WTC11 (cell line): Measurements from ENCODE around the gene BPTF.

Source experiments
- ATF2 ChIP-seq: sonication (generic); formaldehyde crosslinking; IDR thresholded peaks from 2 replicates; pipeline ENCODE4 v1.8.1; 2022; ENCODE audit warnings: low read depth, missing genetic modification reagents, borderline replicate concordance
- ATF6 ChIP-seq: sonication (generic); formaldehyde crosslinking; IDR thresholded peaks from 2 replicates; pipeline ENCODE4 v1.8.1; 2023; ENCODE audit warnings: mild to moderate bottlenecking, missing genetic modification reagents
- CREB1 ChIP-seq: sonication (generic); formaldehyde crosslinking; IDR thresholded peaks from 2 replicates; pipeline ENCODE4 v1.8.0; 2023; ENCODE audit warnings: mild to moderate bottlenecking, missing genetic modification reagents
- CTCF ChIP-seq: fragments of 200-600 bp; IDR thresholded peaks from 2 replicates; pipeline ENCODE4 v1.8.0; 2022; ENCODE audit warnings: antibody characterized with exemption
- ESRRA ChIP-seq: sonication (generic); formaldehyde crosslinking; IDR thresholded peaks from 2 replicates; pipeline ENCODE4 v1.8.1; 2022; ENCODE audit warnings: mild to moderate bottlenecking, missing genetic modification reagents, borderline replicate concordance
- GABPB1 ChIP-seq: sonication (generic); formaldehyde crosslinking; IDR thresholded peaks from 2 replicates; pipeline ENCODE4 v1.8.1; 2023; ENCODE audit warnings: mild to moderate bottlenecking, missing genetic modification reagents
- JUN ChIP-seq: sonication (generic); formaldehyde crosslinking; IDR thresholded peaks from 2 replicates; pipeline ENCODE4 v1.8.0; 2023; ENCODE audit warnings: mild to moderate bottlenecking, missing genetic modification reagents
- NFYB ChIP-seq: sonication (generic); formaldehyde crosslinking; conservative IDR thresholded peaks from 2 replicates; pipeline ENCODE4 v1.8.0; 2022; ENCODE audit warnings: low read depth, missing genetic modification reagents
- SP1 ChIP-seq: sonication (generic); formaldehyde crosslinking; conservative IDR thresholded peaks from 2 replicates; pipeline ENCODE4 v1.8.1; 2022; ENCODE audit warnings: missing genetic modification reagents
- TP53 ChIP-seq: sonication (generic); formaldehyde crosslinking; IDR thresholded peaks from 2 replicates; pipeline ENCODE4 v1.8.1; 2023; ENCODE audit warnings: mild to moderate bottlenecking, missing genetic modification reagents
- TF ChIP-seq, protein P1 (sequence below): fragments of 250-450 bp; sonication (Bioruptor Pico); IDR thresholded peaks from 2 replicates; pipeline ENCODE4 v1.9.0; 2021; ENCODE audit warnings: mild to moderate bottlenecking
- TF ChIP-seq, protein P2 (sequence below): sonication (generic); formaldehyde crosslinking; conservative IDR thresholded peaks from 2 replicates; pipeline ENCODE4 v1.8.1; 2023; ENCODE audit warnings: mild to moderate bottlenecking, low read depth, missing genetic modification reagents, moderate library complexity
- TF ChIP-seq, protein P3 (sequence below): sonication (generic); formaldehyde crosslinking; IDR thresholded peaks from 2 replicates; pipeline ENCODE4 v1.8.1; 2023; ENCODE audit warnings: mild to moderate bottlenecking, missing genetic modification reagents, moderate library complexity
- TF ChIP-seq, protein P4 (sequence below): sonication (generic); formaldehyde crosslinking; IDR thresholded peaks from 2 replicates; pipeline ENCODE4 v1.8.0; 2022; ENCODE audit warnings: mild to moderate bottlenecking, missing genetic modification reagents

GRCh38 chr17:67947325-67947813, 122.1 kb downstream of the BPTF start:
- TF ChIP-seq, protein P1, sequence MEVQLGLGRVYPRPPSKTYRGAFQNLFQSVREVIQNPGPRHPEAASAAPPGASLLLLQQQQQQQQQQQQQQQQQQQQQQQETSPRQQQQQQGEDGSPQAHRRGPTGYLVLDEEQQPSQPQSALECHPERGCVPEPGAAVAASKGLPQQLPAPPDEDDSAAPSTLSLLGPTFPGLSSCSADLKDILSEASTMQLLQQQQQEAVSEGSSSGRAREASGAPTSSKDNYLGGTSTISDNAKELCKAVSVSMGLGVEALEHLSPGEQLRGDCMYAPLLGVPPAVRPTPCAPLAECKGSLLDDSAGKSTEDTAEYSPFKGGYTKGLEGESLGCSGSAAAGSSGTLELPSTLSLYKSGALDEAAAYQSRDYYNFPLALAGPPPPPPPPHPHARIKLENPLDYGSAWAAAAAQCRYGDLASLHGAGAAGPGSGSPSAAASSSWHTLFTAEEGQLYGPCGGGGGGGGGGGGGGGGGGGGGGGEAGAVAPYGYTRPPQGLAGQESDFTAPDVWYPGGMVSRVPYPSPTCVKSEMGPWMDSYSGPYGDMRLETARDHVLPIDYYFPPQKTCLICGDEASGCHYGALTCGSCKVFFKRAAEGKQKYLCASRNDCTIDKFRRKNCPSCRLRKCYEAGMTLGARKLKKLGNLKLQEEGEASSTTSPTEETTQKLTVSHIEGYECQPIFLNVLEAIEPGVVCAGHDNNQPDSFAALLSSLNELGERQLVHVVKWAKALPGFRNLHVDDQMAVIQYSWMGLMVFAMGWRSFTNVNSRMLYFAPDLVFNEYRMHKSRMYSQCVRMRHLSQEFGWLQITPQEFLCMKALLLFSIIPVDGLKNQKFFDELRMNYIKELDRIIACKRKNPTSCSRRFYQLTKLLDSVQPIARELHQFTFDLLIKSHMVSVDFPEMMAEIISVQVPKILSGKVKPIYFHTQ = no peak
- no peak for TF ChIP-seq ESRRA
- no peak for TF ChIP-seq CTCF
- TF ChIP-seq ATF2 (CRISPR knock-in tag) = no peak
- TF ChIP-seq, protein P2, sequence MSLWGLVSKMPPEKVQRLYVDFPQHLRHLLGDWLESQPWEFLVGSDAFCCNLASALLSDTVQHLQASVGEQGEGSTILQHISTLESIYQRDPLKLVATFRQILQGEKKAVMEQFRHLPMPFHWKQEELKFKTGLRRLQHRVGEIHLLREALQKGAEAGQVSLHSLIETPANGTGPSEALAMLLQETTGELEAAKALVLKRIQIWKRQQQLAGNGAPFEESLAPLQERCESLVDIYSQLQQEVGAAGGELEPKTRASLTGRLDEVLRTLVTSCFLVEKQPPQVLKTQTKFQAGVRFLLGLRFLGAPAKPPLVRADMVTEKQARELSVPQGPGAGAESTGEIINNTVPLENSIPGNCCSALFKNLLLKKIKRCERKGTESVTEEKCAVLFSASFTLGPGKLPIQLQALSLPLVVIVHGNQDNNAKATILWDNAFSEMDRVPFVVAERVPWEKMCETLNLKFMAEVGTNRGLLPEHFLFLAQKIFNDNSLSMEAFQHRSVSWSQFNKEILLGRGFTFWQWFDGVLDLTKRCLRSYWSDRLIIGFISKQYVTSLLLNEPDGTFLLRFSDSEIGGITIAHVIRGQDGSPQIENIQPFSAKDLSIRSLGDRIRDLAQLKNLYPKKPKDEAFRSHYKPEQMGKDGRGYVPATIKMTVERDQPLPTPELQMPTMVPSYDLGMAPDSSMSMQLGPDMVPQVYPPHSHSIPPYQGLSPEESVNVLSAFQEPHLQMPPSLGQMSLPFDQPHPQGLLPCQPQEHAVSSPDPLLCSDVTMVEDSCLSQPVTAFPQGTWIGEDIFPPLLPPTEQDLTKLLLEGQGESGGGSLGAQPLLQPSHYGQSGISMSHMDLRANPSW = no peak
- no peak for TF ChIP-seq CREB1 (CRISPR knock-in tag)
- TF ChIP-seq JUN = no peak
- no peak for TF ChIP-seq ATF6
- TF ChIP-seq TP53 (CRISPR knock-in tag) = no peak
- TF ChIP-seq, protein P3, sequence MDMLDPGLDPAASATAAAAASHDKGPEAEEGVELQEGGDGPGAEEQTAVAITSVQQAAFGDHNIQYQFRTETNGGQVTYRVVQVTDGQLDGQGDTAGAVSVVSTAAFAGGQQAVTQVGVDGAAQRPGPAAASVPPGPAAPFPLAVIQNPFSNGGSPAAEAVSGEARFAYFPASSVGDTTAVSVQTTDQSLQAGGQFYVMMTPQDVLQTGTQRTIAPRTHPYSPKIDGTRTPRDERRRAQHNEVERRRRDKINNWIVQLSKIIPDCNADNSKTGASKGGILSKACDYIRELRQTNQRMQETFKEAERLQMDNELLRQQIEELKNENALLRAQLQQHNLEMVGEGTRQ = no peak
- TF ChIP-seq, protein P4, sequence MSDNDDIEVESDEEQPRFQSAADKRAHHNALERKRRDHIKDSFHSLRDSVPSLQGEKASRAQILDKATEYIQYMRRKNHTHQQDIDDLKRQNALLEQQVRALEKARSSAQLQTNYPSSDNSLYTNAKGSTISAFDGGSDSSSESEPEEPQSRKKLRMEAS = no peak
- no peak for TF ChIP-seq NFYB (CRISPR knock-in tag)
- TF ChIP-seq GABPB1 (CRISPR knock-in tag) = no peak
- no peak for TF ChIP-seq SP1 (CRISPR knock-in tag)
